Nephron (organoid): ENCODE results near the gene DDN.
A peak's percentile ranks its signal among the peaks of the same experiment; 100 is the strongest.

Source experiments
- H3K27ac Mint-ChIP-seq, 3 experiments: 2 replicates each; pipeline ENCODE4 v1.8.0; 2020; ENCODE audit warnings: mixed read lengths in 3 of 3, mild to moderate bottlenecking in 2 of 3, moderate library complexity in 1 of 3
- H3K27me3 Mint-ChIP-seq: 2 replicates; pipeline ENCODE4 v1.8.0; 2021; ENCODE audit warnings: low read depth, mild to moderate bottlenecking, moderate library complexity, mixed read lengths
- H3K36me3 Mint-ChIP-seq: 2 replicates; pipeline ENCODE4 v1.8.0; 2020; ENCODE audit warnings: low read depth, mixed read lengths
- H3K4me1 Mint-ChIP-seq: 2 replicates; pipeline ENCODE4 v1.8.0; 2020; ENCODE audit warnings: mixed read lengths
- H3K4me3 Mint-ChIP-seq, 3 experiments: 2 replicates each; pipeline ENCODE4 v1.8.0; 2020; ENCODE audit warnings: mild to moderate bottlenecking in 3 of 3, mixed read lengths in 3 of 3, moderate library complexity in 2 of 3
- H3K9me3 Mint-ChIP-seq: 2 replicates; pipeline ENCODE4 v1.8.0; 2020; ENCODE audit warnings: mixed read lengths
- TF ChIP-seq, protein P1 (sequence below), 3 experiments: fragments of 200-600 bp; sonication (generic); IDR thresholded peaks; one replicate each; pipeline ENCODE4 v1.5.0; 2021; ENCODE audit warnings: antibody characterized with exemption in 3 of 3; ENCODE audit not compliant: unreplicated experiment in 3 of 3

DDN gene

DNA sequence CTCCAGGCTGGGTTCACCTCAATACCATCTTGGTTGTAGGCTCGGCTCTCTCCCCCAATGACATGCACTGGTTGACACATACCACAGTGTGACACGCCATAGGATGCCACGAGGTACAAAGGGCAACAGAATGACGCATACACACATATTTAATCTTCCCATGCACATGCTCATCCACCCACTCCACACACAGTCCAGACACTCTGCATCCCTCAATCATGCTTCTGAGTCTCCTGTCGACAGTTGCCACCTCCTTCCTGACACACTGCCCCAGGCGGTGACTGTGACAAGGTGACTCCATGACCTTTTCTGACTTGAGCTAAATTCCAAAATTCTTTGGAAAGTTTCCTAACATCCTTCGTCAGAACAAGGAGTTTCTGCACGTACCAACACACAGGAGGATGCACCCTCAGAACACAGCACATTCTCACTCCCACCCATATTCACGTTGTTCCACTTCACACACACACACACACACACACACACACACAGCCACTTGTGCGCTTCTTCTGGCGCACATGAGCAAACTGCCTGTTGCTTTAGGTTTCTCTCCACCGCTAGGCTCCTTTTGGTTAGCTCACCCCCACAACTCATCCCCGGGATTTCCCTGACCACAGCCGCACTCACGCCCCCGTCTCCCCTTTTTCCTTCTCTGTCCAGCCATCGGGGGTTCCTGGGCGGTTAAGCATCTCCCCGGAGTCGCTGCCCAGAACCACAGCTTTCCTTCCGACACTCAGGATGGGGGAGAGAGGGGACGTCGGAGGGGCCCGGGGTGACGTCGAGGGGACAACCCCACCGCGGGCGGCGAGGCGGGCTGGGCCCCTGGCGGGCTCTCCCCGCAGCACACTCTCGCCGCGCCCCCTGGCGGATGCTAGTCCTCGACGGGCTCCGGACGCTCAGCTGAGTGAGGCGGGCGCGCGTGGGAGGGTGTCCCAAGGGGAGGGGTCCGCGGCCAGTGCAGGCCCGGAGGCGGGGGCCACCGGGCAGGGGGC, 21.6 kb downstream of the DDN start:
- no peaks in the 10 kb centered on the region for H3K9me3 Mint-ChIP-seq
- peaks cover 100% of the 10 kb centered on the region for H3K27me3 Mint-ChIP-seq
- H3K4me3 Mint-ChIP-seq = peak overlapping the region; percentile 15 to 45 (median 27)
- peaks cover 42% of the 10 kb centered on the region for H3K4me1 Mint-ChIP-seq
- TF ChIP-seq, protein P1, sequence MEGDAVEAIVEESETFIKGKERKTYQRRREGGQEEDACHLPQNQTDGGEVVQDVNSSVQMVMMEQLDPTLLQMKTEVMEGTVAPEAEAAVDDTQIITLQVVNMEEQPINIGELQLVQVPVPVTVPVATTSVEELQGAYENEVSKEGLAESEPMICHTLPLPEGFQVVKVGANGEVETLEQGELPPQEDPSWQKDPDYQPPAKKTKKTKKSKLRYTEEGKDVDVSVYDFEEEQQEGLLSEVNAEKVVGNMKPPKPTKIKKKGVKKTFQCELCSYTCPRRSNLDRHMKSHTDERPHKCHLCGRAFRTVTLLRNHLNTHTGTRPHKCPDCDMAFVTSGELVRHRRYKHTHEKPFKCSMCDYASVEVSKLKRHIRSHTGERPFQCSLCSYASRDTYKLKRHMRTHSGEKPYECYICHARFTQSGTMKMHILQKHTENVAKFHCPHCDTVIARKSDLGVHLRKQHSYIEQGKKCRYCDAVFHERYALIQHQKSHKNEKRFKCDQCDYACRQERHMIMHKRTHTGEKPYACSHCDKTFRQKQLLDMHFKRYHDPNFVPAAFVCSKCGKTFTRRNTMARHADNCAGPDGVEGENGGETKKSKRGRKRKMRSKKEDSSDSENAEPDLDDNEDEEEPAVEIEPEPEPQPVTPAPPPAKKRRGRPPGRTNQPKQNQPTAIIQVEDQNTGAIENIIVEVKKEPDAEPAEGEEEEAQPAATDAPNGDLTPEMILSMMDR (IDR thresholded peaks at IDR 0.05; ENCODE audit: unreplicated experiment in 3 of 3) = peak; percentile 73 to 82 (median 79)
- peak overlapping the region in 1 of 3 experiments; percentile 21 for H3K27ac Mint-ChIP-seq
- peaks cover 6% of the 10 kb centered on the region for H3K36me3 Mint-ChIP-seq

DNA sequence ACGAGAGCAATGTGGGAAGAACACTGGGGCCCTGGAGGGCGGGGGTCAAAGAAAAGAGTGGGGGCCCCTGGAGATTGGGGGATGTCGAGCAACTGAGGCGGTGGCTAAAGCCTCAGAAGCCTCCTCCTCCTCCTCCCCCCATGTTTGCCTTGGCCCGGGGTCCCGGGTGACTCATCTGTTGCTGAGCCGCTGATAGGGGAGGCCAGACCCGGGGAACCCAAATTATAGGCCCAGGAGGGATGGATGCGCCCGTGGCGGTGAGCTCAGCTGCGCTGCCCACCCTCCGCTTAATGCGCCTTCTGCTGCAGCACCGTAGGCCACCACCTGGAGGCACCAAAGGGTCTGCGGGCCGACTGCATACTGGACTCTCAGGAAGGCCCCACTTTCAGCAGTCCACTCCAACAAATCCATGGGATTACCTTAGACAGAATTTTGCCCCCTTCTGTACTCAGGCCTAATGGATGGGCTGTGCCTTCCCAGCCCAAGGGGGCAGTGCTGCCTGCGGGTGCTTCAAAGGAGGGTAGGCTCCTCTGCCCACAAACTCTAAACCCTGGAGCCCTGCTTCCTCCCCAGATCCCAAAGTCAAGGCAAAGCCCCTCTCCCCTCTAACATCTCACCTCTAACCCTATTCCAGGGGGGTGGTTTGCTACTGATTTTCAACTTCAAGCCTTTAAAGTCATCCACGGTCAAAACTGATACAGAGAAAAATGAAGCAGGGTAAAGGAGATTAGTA, 25.1 kb downstream of the DDN start:
- H3K4me1 Mint-ChIP-seq = peaks cover 22% of the 10 kb centered on the region
- no peaks in the 10 kb centered on the region for H3K9me3 Mint-ChIP-seq

DNA sequence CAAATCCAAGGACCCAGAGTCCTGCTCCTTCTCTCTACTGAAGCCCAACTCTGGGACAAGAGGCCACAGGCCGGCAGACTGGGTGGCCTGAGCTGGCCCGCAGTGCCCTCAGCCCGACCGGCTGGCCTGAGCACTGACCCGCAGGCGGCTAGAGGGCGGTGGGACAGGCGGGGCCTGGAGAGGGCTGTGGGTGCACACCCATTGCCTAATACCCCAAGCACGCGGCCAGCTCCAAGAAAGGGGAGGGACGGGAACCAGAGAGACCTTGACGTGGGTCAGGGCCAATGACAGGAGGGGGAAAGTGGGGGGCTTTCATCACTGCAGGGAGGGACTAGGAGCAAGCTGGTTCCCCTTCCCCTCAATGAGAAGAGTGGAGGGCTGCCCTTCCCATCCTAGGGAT, 25.6 kb downstream of the DDN start:
- peaks cover 22% of the 10 kb centered on the region for H3K4me1 Mint-ChIP-seq
- TF ChIP-seq, protein P1 (IDR thresholded peaks at IDR 0.05; ENCODE audit: unreplicated experiment in 3 of 3) = no peak
- H3K4me3 Mint-ChIP-seq = no peak overlapping the region
- no peaks in the 10 kb centered on the region for H3K9me3 Mint-ChIP-seq
- no peak overlapping the region for H3K27ac Mint-ChIP-seq
- peaks cover 6% of the 10 kb centered on the region for H3K36me3 Mint-ChIP-seq
- H3K27me3 Mint-ChIP-seq = peaks cover 100% of the 10 kb centered on the region

More for the DNA sequence above, 25.1 kb downstream of the DDN start:
- H3K36me3 Mint-ChIP-seq = peaks cover 6% of the 10 kb centered on the region
- TF ChIP-seq, protein P1 (IDR thresholded peaks at IDR 0.05; ENCODE audit: unreplicated experiment in 3 of 3) = peak; percentile 62 to 74 (median 68)
- H3K27ac Mint-ChIP-seq = no peak overlapping the region
- no peak overlapping the region for H3K4me3 Mint-ChIP-seq
- peaks cover 100% of the 10 kb centered on the region for H3K27me3 Mint-ChIP-seq

DNA sequence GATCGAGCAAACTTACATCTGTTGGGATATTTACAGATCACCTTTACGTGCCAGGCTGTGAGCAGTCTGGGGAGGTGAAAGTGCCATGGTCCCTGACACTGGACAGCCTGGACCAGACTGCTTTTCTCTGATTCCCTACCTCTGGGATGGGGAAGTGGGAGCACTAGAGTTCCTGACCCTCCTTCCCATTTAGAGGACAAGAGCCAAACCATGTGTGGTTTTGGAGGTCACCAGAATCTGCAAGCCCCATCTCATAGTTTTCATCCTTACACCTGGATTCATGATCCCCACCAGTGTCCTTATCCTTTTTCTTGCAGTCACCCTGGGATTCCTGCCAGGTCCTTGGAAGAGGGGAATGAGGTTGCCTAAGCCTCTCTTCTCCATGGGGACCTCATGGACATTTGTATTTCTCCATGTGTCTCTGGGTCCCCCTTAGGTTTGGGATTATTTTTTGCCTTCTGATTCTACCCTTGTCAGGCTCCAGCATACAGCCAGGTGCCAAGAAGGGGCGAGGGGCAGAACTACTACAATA, 26.2 kb downstream of the DDN start:
- peaks cover 6% of the 10 kb centered on the region for H3K36me3 Mint-ChIP-seq

GRCh38 chr12:48972213-48972951, 26.8 kb downstream of the DDN start:
- TF ChIP-seq, protein P1 (IDR thresholded peaks at IDR 0.05; ENCODE audit: unreplicated experiment in 3 of 3) = no peak
- H3K4me1 Mint-ChIP-seq = peaks cover 24% of the 10 kb centered on the region

More for the DNA sequence above, 26.2 kb downstream of the DDN start:
- TF ChIP-seq, protein P1 (IDR thresholded peaks at IDR 0.05; ENCODE audit: unreplicated experiment in 3 of 3) = no peak
- Mint-ChIP-seq H3K9me3 (no peaks in the 10 kb centered on the region), H3K4me1 (peaks cover 27% of the 10 kb centered on the region), H3K27ac (no peak overlapping the region), H3K27me3 (peaks cover 100% of the 10 kb centered on the region), H3K4me3 (no peak overlapping the region)

More at GRCh38 chr12:48972213-48972951, 26.8 kb downstream of the DDN start:
- Mint-ChIP-seq H3K27me3 (peaks cover 99% of the 10 kb centered on the region), H3K36me3 (peaks cover 3% of the 10 kb centered on the region), H3K4me3 (peak overlapping the region in 2 of 3 experiments; percentile 80 to 87), H3K9me3 (no peaks in the 10 kb centered on the region), H3K27ac (no peak overlapping the region)
